Esophagus squamous epithelium (tissue), 4 donors: ENCODE measurements around the gene RAX2.

Source experiments
- POLR2A ChIP-seq, 4 donors: fragments of 450-650 bp; IDR thresholded peaks; one replicate each; pipeline ENCODE4 v1.6.1; 2017; ENCODE audit warnings: antibody characterized with exemption in 4 of 4, mild to moderate bottlenecking in 4 of 4, moderate library complexity in 3 of 4
- TF ChIP-seq, protein P1 (sequence below), 6 experiments: fragments of 450-650 bp in 4 of 6; fragments of 200-600 bp in 2 of 6; sonication (generic) in 2 of 6; IDR thresholded peaks; one replicate each; pipeline ENCODE4 v1.5.1; 2016 to 2019; ENCODE audit warnings: antibody characterized with exemption in 6 of 6, mild to moderate bottlenecking in 4 of 6, moderate library complexity in 4 of 6

DNA sequence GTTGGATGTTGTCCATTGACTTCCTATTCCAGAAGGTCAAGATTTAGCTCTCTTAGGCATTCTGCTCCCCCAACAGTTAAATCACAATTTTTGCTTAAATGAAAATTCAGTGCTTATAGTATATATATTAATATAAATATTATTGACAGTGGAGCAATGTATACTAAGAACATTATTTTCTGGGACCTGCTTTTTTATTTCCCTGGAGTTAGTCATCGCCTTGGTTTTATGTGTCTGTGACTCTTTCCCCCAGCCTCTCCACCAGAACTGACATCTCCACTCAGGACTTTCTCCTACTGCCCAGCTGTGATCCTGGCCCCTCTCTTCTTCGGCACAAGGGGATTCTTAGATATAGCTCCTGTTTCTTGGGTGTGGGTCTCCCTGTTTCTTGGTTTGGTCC is 24.3 kb upstream of the RAX2 start:
- no peak for TF ChIP-seq POLR2A (IDR thresholded peaks at IDR 0.05)
- TF ChIP-seq, protein P1, sequence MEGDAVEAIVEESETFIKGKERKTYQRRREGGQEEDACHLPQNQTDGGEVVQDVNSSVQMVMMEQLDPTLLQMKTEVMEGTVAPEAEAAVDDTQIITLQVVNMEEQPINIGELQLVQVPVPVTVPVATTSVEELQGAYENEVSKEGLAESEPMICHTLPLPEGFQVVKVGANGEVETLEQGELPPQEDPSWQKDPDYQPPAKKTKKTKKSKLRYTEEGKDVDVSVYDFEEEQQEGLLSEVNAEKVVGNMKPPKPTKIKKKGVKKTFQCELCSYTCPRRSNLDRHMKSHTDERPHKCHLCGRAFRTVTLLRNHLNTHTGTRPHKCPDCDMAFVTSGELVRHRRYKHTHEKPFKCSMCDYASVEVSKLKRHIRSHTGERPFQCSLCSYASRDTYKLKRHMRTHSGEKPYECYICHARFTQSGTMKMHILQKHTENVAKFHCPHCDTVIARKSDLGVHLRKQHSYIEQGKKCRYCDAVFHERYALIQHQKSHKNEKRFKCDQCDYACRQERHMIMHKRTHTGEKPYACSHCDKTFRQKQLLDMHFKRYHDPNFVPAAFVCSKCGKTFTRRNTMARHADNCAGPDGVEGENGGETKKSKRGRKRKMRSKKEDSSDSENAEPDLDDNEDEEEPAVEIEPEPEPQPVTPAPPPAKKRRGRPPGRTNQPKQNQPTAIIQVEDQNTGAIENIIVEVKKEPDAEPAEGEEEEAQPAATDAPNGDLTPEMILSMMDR (IDR thresholded peaks at IDR 0.05) = no peak
